Chondrocyte (in vitro differentiated cells): ENCODE data around the gene PAQR5. TPM values are rescaled to one million over a fixed set of nuclear protein-coding genes. Genes with fewer than 3 reads are reported as not detected.

Experiments used
- DNase-seq: peaks from one replicate; pipeline ENCODE4 v3.0.0; 2021; ENCODE audit warnings: mixed read lengths, low spot score
- H3K27ac Mint-ChIP-seq: one replicate; pipeline ENCODE4 v1.8.0; 2021; ENCODE audit warnings: mild to moderate bottlenecking, moderate library complexity, mixed read lengths; ENCODE audit not compliant: unreplicated experiment
- H3K27me3 Mint-ChIP-seq: 2 replicates; pipeline ENCODE4 v1.8.0; 2021; ENCODE audit warnings: low read depth, mixed read lengths
- H3K36me3 Mint-ChIP-seq: 2 replicates; pipeline ENCODE4 v1.8.0; 2021; ENCODE audit warnings: low read depth, mixed read lengths
- H3K4me1 Mint-ChIP-seq: 2 replicates; pipeline ENCODE4 v1.8.0; 2021; ENCODE audit warnings: low read depth, mild to moderate bottlenecking, mixed read lengths
- H3K4me3 Mint-ChIP-seq: one replicate; pipeline ENCODE4 v1.8.0; 2021; ENCODE audit warnings: mild to moderate bottlenecking, moderate library complexity, mixed read lengths; ENCODE audit not compliant: unreplicated experiment
- H3K9me3 Mint-ChIP-seq: 2 replicates; pipeline ENCODE4 v1.8.0; 2021; ENCODE audit warnings: low read depth, mixed read lengths
- CTCF ChIP-seq: fragments of 200-600 bp; sonication (generic); IDR thresholded peaks from 2 replicates; pipeline ENCODE4 v1.5.0; 2021; ENCODE audit warnings: antibody characterized with exemption, mild to moderate bottlenecking, moderate library complexity
- total RNA-seq: library from RNA; stranded (reverse); gene quantifications from 3 replicates; pipeline ENCODE4 v1.2.1, GENCODE V29; 2021

PAQR5 gene
- total RNA-seq, 1 donor from 2014 or later, result 0.20 TPM

DNA sequence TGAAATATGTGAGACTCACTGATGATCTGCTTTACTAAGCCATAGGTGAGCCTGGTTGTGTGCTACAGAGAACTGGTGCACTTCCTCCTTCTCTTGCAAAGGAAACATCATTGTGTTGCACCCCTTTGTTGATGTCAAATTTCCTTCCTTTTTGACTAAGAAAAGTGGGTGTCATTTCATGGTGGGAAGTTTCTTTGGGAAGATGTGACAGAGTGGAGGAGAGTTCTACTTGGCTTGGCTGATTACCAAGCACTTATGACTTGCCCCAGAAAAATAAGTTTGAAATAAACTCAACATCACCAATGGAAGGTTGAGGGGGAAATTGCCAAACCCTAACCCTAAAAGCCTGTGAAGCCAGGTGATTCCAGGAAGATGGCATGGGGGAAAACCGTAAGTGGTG is 61.9 kb downstream of the PAQR5 start:
- TF ChIP-seq CTCF, result no peak
- no peak overlapping the region for H3K4me3 Mint-ChIP-seq
- DNase-seq, result no peak
- H3K27me3 Mint-ChIP-seq, result no peaks in the 10 kb centered on the region
- no peaks in the 10 kb centered on the region for H3K9me3 Mint-ChIP-seq
- H3K27ac Mint-ChIP-seq, result no peak overlapping the region
- H3K4me1 Mint-ChIP-seq, result peaks cover 6% of the 10 kb centered on the region
- H3K36me3 Mint-ChIP-seq, result no peaks in the 10 kb centered on the region

DNA sequence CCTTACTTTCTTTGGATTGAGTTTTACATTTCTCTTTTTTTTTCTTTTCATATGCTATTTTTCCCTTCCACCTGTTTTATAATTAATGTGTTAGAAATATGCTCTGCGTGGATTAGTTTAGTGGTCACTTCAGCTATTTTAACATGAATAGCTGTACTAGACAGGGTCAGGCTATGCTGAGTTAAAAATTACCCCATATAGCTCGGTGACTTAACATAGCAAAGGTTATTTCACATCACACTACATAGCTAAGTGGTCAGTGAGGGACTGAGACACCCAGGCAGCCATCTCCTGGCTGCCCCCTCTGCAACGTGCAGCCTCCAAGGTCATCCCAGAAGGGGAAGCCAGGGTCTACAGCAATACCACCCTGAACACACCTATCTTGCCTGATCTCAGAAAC is 68.5 kb downstream of the PAQR5 start:
- H3K36me3 Mint-ChIP-seq, result peaks cover 2% of the 10 kb centered on the region

DNA sequence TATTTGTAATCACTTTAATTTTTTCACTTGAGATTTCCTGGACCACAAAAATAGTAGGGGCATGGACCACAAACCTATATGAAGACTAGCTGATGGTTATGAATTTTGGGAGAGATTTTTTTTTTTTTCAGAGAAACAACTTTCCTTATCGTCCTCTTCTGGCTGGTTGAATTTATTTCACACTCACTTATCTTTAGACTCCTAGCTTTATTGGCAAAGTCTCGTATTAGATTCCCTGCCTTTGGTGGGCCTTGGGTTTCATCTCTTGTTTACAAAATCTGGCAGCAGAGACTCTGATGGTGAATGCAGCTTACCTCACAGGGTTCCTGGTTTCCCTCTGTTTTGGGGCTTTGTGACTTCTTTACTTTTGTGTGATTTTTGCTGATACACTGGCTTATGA is 70.9 kb downstream of the PAQR5 start:
- H3K27me3 Mint-ChIP-seq, result no peaks in the 10 kb centered on the region
- H3K9me3 Mint-ChIP-seq, result peaks cover 22% of the 10 kb centered on the region
- no peak for DNase-seq
- no peak for TF ChIP-seq CTCF
- peaks cover 2% of the 10 kb centered on the region for H3K36me3 Mint-ChIP-seq
- H3K4me1 Mint-ChIP-seq, result no peaks in the 10 kb centered on the region
- H3K4me3 Mint-ChIP-seq, result no peak overlapping the region
- H3K27ac Mint-ChIP-seq, result no peak overlapping the region

More for the DNA sequence above, 68.5 kb downstream of the PAQR5 start:
- Mint-ChIP-seq H3K4me1 (no peaks in the 10 kb centered on the region), H3K9me3 (peaks cover 15% of the 10 kb centered on the region), H3K4me3 (no peak overlapping the region), H3K27me3 (no peaks in the 10 kb centered on the region), H3K27ac (no peak overlapping the region)
- TF ChIP-seq CTCF, result no peak
- DNase-seq, result no peak

GRCh38 chr15:69373406-69373805 is 74.7 kb downstream of the PAQR5 start:
- Mint-ChIP-seq H3K27me3 (no peaks in the 10 kb centered on the region), H3K4me3 (no peak overlapping the region), H3K4me1 (no peaks in the 10 kb centered on the region), H3K36me3 (peaks cover 5% of the 10 kb centered on the region), H3K9me3 (peaks cover 11% of the 10 kb centered on the region), H3K27ac (no peak overlapping the region)
- TF ChIP-seq CTCF, result no peak
- no peak for DNase-seq

GRCh38 chr15:69375151-69375790 is 76.6 kb downstream of the PAQR5 start:
- no peak overlapping the region for H3K4me3 Mint-ChIP-seq
- H3K27ac Mint-ChIP-seq, result no peak overlapping the region
- no peaks in the 10 kb centered on the region for H3K27me3 Mint-ChIP-seq
- H3K4me1 Mint-ChIP-seq, result no peaks in the 10 kb centered on the region
- H3K36me3 Mint-ChIP-seq, result peaks cover 3% of the 10 kb centered on the region
- peaks cover 7% of the 10 kb centered on the region for H3K9me3 Mint-ChIP-seq
- no peak for DNase-seq
- no peak for TF ChIP-seq CTCF
